SK-N-MC (cell line): ENCODE measurements around the gene SLC5A8.

Experiments used
- EZH2 ChIP-seq: fragments of 200-600 bp; sonication (generic); IDR thresholded peaks from one replicate; pipeline ENCODE4 v1.6.1; 2017; ENCODE audit warnings: antibody characterized with exemption
- FOXP2 ChIP-seq: optimal IDR thresholded peaks from 2 replicates; pipeline ENCODE3; 2011; ENCODE audit warnings: mild to moderate bottlenecking, moderate library complexity; ENCODE audit not compliant: insufficient read depth; ENCODE audit errors: extremely low read length, control extremely low read depth
- POLR2AphosphoS5 ChIP-seq: IDR thresholded peaks from 2 replicates; pipeline ENCODE4 v1.6.1; 2012; ENCODE audit warnings: mild to moderate bottlenecking, low read depth, low read length, borderline replicate concordance

- TF ChIP-seq POLR2AphosphoS5 = no peak
- TF ChIP-seq EZH2 = no peak
- no peak for TF ChIP-seq FOXP2
Measured at GRCh38 chr12:101174541-101174940, 35.5 kb downstream of the SLC5A8 start.
